Colonic mucosa (tissue), 4 donors: ENCODE results near the gene NLRP6. TPM values are rescaled to one million over a fixed set of nuclear protein-coding genes. Genes with fewer than 3 reads are reported as not detected.
A peak's percentile ranks its signal among the peaks of the same experiment; 100 is the strongest.
"Not testable (repeated sequence)": the region's sequence is repeated elsewhere in the genome, so short reads cannot be mapped to it uniquely, and the experiment has no call there.

ENCODE experiments used
- DNase-seq: peaks from one replicate; pipeline ENCODE4 v3.0.0-alpha.2; 2020
- H3K27ac ChIP-seq: fragments of 200-600 bp; one replicate; pipeline ENCODE4 v1.8.0; 2021
- H3K27me3 ChIP-seq: fragments of 200-600 bp; one replicate; pipeline ENCODE4 v1.8.0; 2021
- H3K36me3 ChIP-seq: fragments of 200-600 bp; one replicate; pipeline ENCODE4 v1.8.0; 2021
- H3K4me1 ChIP-seq: fragments of 200-600 bp; one replicate; pipeline ENCODE4 v1.8.0; 2021; ENCODE audit warnings: mild to moderate bottlenecking
- H3K4me3 ChIP-seq: fragments of 200-600 bp; one replicate; pipeline ENCODE4 v1.8.0; 2021
- H3K9ac ChIP-seq, 2 donors: one replicate each; pipeline ENCODE4 v1.7.0; 2013; ENCODE audit warnings: control low read depth in 2 of 2, low read depth in 2 of 2, low read length in 2 of 2
- H3K9me3 ChIP-seq: fragments of 200-600 bp; one replicate; pipeline ENCODE4 v1.8.0; 2021
- CTCF ChIP-seq: fragments of 200-600 bp; IDR thresholded peaks from one replicate; pipeline ENCODE4 v1.8.0; 2022; ENCODE audit warnings: antibody characterized with exemption, mild to moderate bottlenecking
- intact Hi-C: fragments of 100-400 bp; cut with DNase I; formaldehyde crosslinking; loops from one replicate; pipeline ENCODE4 v1.14.1; 2022
- total RNA-seq, 2 donors: library from RNA; stranded (reverse); fragmentation: NEBNext Ultra II Directional in 1 of 2; extraction: Animal tissue kit (Norgen Biotek cat#: 25700) in 1 of 2; gene quantifications; one replicate each; pipeline ENCODE4 v1.2.1, GENCODE V29; 2021
- donor health status: healthy.
- donor health status: DM: no; HTN: no; CAD: no.
- donor health status: DM: no; HTN: no; CAD: no.

Gene NLRP6
- total RNA-seq, 2 donors from 2014 or later, result 0.17 to 0.72 TPM

GRCh38 chr11:267491-267994 is 10.7 kb upstream of the NLRP6 start:
- no peaks in the 10 kb centered on the region for H3K36me3 ChIP-seq
- peak overlapping the region; percentile 76 for H3K27ac ChIP-seq
- H3K4me1 ChIP-seq, result no peaks in the 10 kb centered on the region
- H3K27me3 ChIP-seq, result no peaks in the 10 kb centered on the region
- intact Hi-C loops, result no loop called here
- H3K9ac ChIP-seq, result peak overlapping the region; percentile 64 to 81
- H3K4me3 ChIP-seq, result peak overlapping the region; percentile 15
- no peaks in the 10 kb centered on the region for H3K9me3 ChIP-seq
- peak; percentile 56 for DNase-seq
- TF ChIP-seq CTCF, result no peak

GRCh38 chr11:268716-269145 is 9.5 kb upstream of the NLRP6 start:
- peak overlapping the region; percentile 76 for H3K27ac ChIP-seq
- H3K9ac ChIP-seq, H3K27me3 ChIP-seq, H3K9me3 ChIP-seq, intact Hi-C loops, H3K36me3 ChIP-seq, H3K4me3 ChIP-seq, H3K4me1 ChIP-seq: not testable (repeated sequence)
- DNase-seq, result peak; percentile 48

- H3K4me3 ChIP-seq, result no peak overlapping the region
- H3K27ac ChIP-seq, result peak overlapping the region; percentile 76
- no peaks in the 10 kb centered on the region for H3K27me3 ChIP-seq
- no peaks in the 10 kb centered on the region for H3K9me3 ChIP-seq
- DNase-seq, result peak; percentile 23
- intact Hi-C loops, result no loop called here
- TF ChIP-seq CTCF, result no peak
- no peaks in the 10 kb centered on the region for H3K36me3 ChIP-seq
- H3K9ac ChIP-seq, result no peak overlapping the region
- H3K4me1 ChIP-seq, result no peaks in the 10 kb centered on the region
These were observed 8.9 kb upstream of the NLRP6 start for GRCh38 chr11:269146-269890.

- DNase-seq, result no peak
- no peak overlapping the region for H3K27ac ChIP-seq
- no peaks in the 10 kb centered on the region for H3K27me3 ChIP-seq
- intact Hi-C loops, result no loop called here
- H3K36me3 ChIP-seq, result no peaks in the 10 kb centered on the region
- H3K9ac ChIP-seq, result no peak overlapping the region
- no peak for TF ChIP-seq CTCF
- no peaks in the 10 kb centered on the region for H3K9me3 ChIP-seq
- H3K4me3 ChIP-seq, result no peak overlapping the region
- no peaks in the 10 kb centered on the region for H3K4me1 ChIP-seq
These were observed 7.5 kb upstream of the NLRP6 start for GRCh38 chr11:270451-271318.

GRCh38 chr11:271319-271715 is 6.9 kb upstream of the NLRP6 start:
- no peak overlapping the region for H3K4me3 ChIP-seq
- TF ChIP-seq CTCF, result no peak
- H3K27ac ChIP-seq, result no peak overlapping the region
- H3K4me1 ChIP-seq, result no peaks in the 10 kb centered on the region
- no peaks in the 10 kb centered on the region for H3K27me3 ChIP-seq
- H3K36me3 ChIP-seq, result no peaks in the 10 kb centered on the region
- H3K9me3 ChIP-seq, result no peaks in the 10 kb centered on the region
- intact Hi-C loops, result no loop called here
- DNase-seq, result peak; percentile 27
- no peak overlapping the region for H3K9ac ChIP-seq
